OCI-LY1 (cell line): ENCODE results near the gene BCAR1.

Source experiments
- H2AFZ ChIP-seq: fragments of 200-600 bp; sonication (generic), shearing (Covaris generic); 2 replicates; pipeline ENCODE4 v1.6.0; 2014; ENCODE audit warnings: antibody characterized with exemption, mild to moderate bottlenecking, low read length
- H3F3A ChIP-seq: fragments of 200-600 bp; sonication (generic), shearing (Covaris generic); 2 replicates; pipeline ENCODE4 v1.6.0; 2014; ENCODE audit warnings: mild to moderate bottlenecking, antibody characterized with exemption, low read length, moderate library complexity; ENCODE audit not compliant: insufficient read depth
- H3K27ac ChIP-seq: fragments of 200-600 bp; sonication (generic); 2 replicates; pipeline ENCODE4 v1.5.1; 2014; ENCODE audit warnings: low read length, mixed run types, mild to moderate bottlenecking, low read depth; ENCODE audit not compliant: poor library complexity, severe bottlenecking
- H3K27me3 ChIP-seq: fragments of 200-600 bp; sonication (generic); 2 replicates; pipeline ENCODE4 v1.6.0; 2014; ENCODE audit warnings: antibody characterized with exemption, mild to moderate bottlenecking, low read length, moderate library complexity; ENCODE audit not compliant: insufficient read depth
- H3K36me3 ChIP-seq: fragments of 200-600 bp; sonication (generic); 2 replicates; pipeline ENCODE4 v1.6.1; 2014; ENCODE audit warnings: mild to moderate bottlenecking, antibody characterized with exemption, low read length, moderate library complexity, mixed read lengths; ENCODE audit not compliant: insufficient read depth
- H3K4me1 ChIP-seq: fragments of 200-600 bp; sonication (generic); 2 replicates; pipeline ENCODE4 v1.5.1; 2014; ENCODE audit warnings: mild to moderate bottlenecking, low read length, moderate library complexity; ENCODE audit not compliant: insufficient read depth, severe bottlenecking
- H3K4me2 ChIP-seq: fragments of 200-600 bp; sonication (generic), shearing (Covaris generic); 2 replicates; pipeline ENCODE4 v1.6.1; 2014; ENCODE audit warnings: low read length
- H3K4me3 ChIP-seq: fragments of 200-600 bp; sonication (generic); 2 replicates; pipeline ENCODE4 v1.5.1; 2014; ENCODE audit warnings: low read length, low read depth, mild to moderate bottlenecking, mixed read lengths; ENCODE audit not compliant: poor library complexity, severe bottlenecking
- H3K79me2 ChIP-seq: fragments of 200-600 bp; shearing (Covaris generic); 2 replicates; pipeline ENCODE4 v1.6.1; 2016; ENCODE audit warnings: mixed run types, low read length, mixed read lengths; ENCODE audit not compliant: insufficient read depth
- H3K9ac ChIP-seq: fragments of 200-600 bp; sonication (generic), shearing (Covaris generic); 2 replicates; pipeline ENCODE4 v1.6.1; 2014; ENCODE audit warnings: mild to moderate bottlenecking, low read length, mixed read lengths
- H3K9me2 ChIP-seq: fragments of 200-600 bp; sonication (generic), shearing (Covaris generic); 2 replicates; pipeline ENCODE4 v1.6.1; 2014; ENCODE audit warnings: low read depth, mild to moderate bottlenecking, low read length, mixed read lengths
- H3K9me3 ChIP-seq: fragments of 200-600 bp; shearing (Covaris generic); 2 replicates; pipeline ENCODE4 v1.6.1; 2014; ENCODE audit warnings: low read length, mixed read lengths
- H4K20me1 ChIP-seq: fragments of 200-600 bp; sonication (generic), shearing (Covaris generic); 2 replicates; pipeline ENCODE4 v1.6.0; 2016; ENCODE audit warnings: mild to moderate bottlenecking, low read length; ENCODE audit not compliant: insufficient read depth
- CTCF ChIP-seq: fragments of 200-600 bp; sonication (generic), shearing (Covaris generic); IDR thresholded peaks from 2 replicates; pipeline ENCODE4 v1.5.1; 2017; ENCODE audit warnings: mild to moderate bottlenecking, antibody characterized with exemption, low read length, moderate library complexity, mixed read lengths
- EZH2 ChIP-seq: fragments of 200-600 bp; sonication (generic), shearing (Covaris generic); IDR thresholded peaks from 2 replicates; pipeline ENCODE4 v1.8.0; 2017; ENCODE audit warnings: borderline replicate concordance, mixed run types, mild to moderate bottlenecking, antibody characterized with exemption, low read length, moderate library complexity, mixed read lengths

Gene BCAR1

DNA sequence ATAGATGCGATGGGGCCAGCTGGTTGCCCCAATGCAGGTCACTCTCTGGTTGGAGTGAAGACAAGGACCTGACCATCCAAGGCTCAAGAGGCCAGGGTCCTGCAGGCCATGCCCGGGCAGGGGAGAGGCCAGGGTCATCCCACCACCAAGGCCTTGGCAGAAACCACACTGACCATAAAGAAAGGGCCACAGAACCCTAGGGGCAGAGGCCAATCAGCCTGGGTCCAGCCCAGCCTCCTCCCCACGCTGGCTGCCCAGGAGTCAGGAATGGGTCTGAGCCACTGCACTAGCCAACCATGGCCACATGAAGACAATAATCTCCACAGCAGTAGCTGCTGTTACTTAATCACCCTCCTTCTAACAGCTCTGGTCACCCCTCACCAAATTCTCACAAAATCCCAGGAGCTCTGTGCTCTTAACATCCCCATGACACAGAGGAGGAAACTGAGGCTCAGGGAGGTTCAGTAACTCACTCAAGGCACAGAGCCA lies 10.2 kb upstream of the BCAR1 start:
- H3K4me2 ChIP-seq = no peak overlapping the region
- no peaks in the 10 kb centered on the region for H3F3A ChIP-seq
- H2AFZ ChIP-seq = no peak overlapping the region
- H3K9ac ChIP-seq = no peak overlapping the region
- H3K36me3 ChIP-seq = no peaks in the 10 kb centered on the region
- no peaks in the 10 kb centered on the region for H3K79me2 ChIP-seq
- no peaks in the 10 kb centered on the region for H3K9me2 ChIP-seq
- H3K9me3 ChIP-seq = no peaks in the 10 kb centered on the region
- H3K4me3 ChIP-seq = no peak overlapping the region
- no peaks in the 10 kb centered on the region for H4K20me1 ChIP-seq
- no peak overlapping the region for H3K27ac ChIP-seq
- H3K27me3 ChIP-seq = 0 out of 2 replicates have a peak, but pooled peaks cover 15% of the 10 kb centered on the region
- H3K4me1 ChIP-seq = peaks cover 15% of the 10 kb centered on the region
- TF ChIP-seq EZH2 (no peak), CTCF (no peak)

- H3K4me3 ChIP-seq = no peak overlapping the region
- H3K79me2 ChIP-seq = no peaks in the 10 kb centered on the region
- no peaks in the 10 kb centered on the region for H3K36me3 ChIP-seq
- peaks cover 10% of the 10 kb centered on the region for H3K4me1 ChIP-seq
- no peak overlapping the region for H3K4me2 ChIP-seq
- H2AFZ ChIP-seq = no peak overlapping the region
- H3K9ac ChIP-seq = no peak overlapping the region
- H3F3A ChIP-seq = no peaks in the 10 kb centered on the region
- no peaks in the 10 kb centered on the region for H4K20me1 ChIP-seq
- no peaks in the 10 kb centered on the region for H3K9me2 ChIP-seq
- H3K9me3 ChIP-seq = no peaks in the 10 kb centered on the region
- TF ChIP-seq EZH2 (no peak), CTCF (no peak)
- H3K27ac ChIP-seq = no peak overlapping the region
- 0 out of 2 replicates have a peak, but pooled peaks cover 17% of the 10 kb centered on the region for H3K27me3 ChIP-seq
Observed at GRCh38 chr16:75260851-75261589, 9.6 kb upstream of the BCAR1 start.

- H3K36me3 ChIP-seq = no peaks in the 10 kb centered on the region
- H3K79me2 ChIP-seq = no peaks in the 10 kb centered on the region
- no peaks in the 10 kb centered on the region for H3K9me2 ChIP-seq
- H4K20me1 ChIP-seq = no peaks in the 10 kb centered on the region
- no peaks in the 10 kb centered on the region for H3F3A ChIP-seq
- H3K9ac ChIP-seq = no peak overlapping the region
- H3K27me3 ChIP-seq = 0 out of 2 replicates have a peak, but pooled peaks cover 9% of the 10 kb centered on the region
- TF ChIP-seq EZH2 = no peak
- TF ChIP-seq CTCF = no peak
- no peak overlapping the region for H3K4me3 ChIP-seq
- no peak overlapping the region for H2AFZ ChIP-seq
- H3K4me2 ChIP-seq = no peak overlapping the region
- no peak overlapping the region for H3K27ac ChIP-seq
- H3K4me1 ChIP-seq = no peaks in the 10 kb centered on the region
- no peaks in the 10 kb centered on the region for H3K9me3 ChIP-seq
Observed at GRCh38 chr16:75258807-75259141, 7.3 kb upstream of the BCAR1 start.
